ENCODE results near the gene ANKRD61. TPM values are rescaled to one million over a fixed set of nuclear protein-coding genes. Genes with fewer than 3 reads are reported as not detected.
"Not testable (repeated sequence)": the region's sequence is repeated elsewhere in the genome, so short reads cannot be mapped to it uniquely, and the experiment has no call there.

The ANKRD61 gene
- total RNA-seq (2021) = 0.24 TPM in 1 of 2 replicates, not detected in the other
- long read RNA-seq = 0 reads

GRCh38 chr7:6030988-6031387 lies at the start of gene ANKRD61:
ANKRD61 (plus strand) TSS chr7:6031376; CDS start chr7:6031376, 0 bp downstream.
- no peak within 1 kb of the TSS for H3K9ac ChIP-seq (ENCODE audit: extremely low read depth, insufficient read length, low read length)
- peak within 1 kb of the TSS; percentile 10 to 20 (median 12); a peak in 2 of 7 replicates for H3K27ac Mint-ChIP-seq

GRCh38 chr7:5987061-5987460 lies 44.1 kb upstream of the ANKRD61 start:
- H2AFZ ChIP-seq (ENCODE audit: low read length); H3K4me1 Mint-ChIP-seq; H2BK12ac ChIP-seq (ENCODE audit: insufficient read length, low read depth, low read length); H3K27ac Mint-ChIP-seq; H3K27ac ChIP-seq (ENCODE audit: insufficient read length, low read depth, low read length); H2AK5ac ChIP-seq (ENCODE audit: insufficient read length, low read length); H4K5ac ChIP-seq (ENCODE audit: insufficient read length, low read depth, low read length); H3T11ph ChIP-seq (ENCODE audit: low read length); H2BK120ac ChIP-seq (ENCODE audit: low read depth, low read length, poor library complexity, severe bottlenecking); H3K23ac ChIP-seq (ENCODE audit: insufficient read length, low read depth, low read length); H3K4me1 ChIP-seq (ENCODE audit: insufficient read depth, low read length); H3K9me3 Mint-ChIP-seq; H3K56ac ChIP-seq (ENCODE audit: insufficient read length, low read depth, low read length); H3K79me2 ChIP-seq (ENCODE audit: insufficient read depth, low read length); H4K20me1 ChIP-seq (ENCODE audit: control insufficient read depth, insufficient read depth, insufficient read length); H3K27me3 Mint-ChIP-seq (ENCODE audit: low read depth); H3K4ac ChIP-seq (ENCODE audit: low read depth, low read length); H3K9me3 ChIP-seq (ENCODE audit: control insufficient read depth, low read depth, low read length); H4K91ac ChIP-seq (ENCODE audit: insufficient read length, low read depth, low read length); H3K23me2 ChIP-seq (ENCODE audit: insufficient read length, low read depth, low read length, poor library complexity, severe bottlenecking); H3K9ac ChIP-seq (ENCODE audit: extremely low read depth, insufficient read length, low read length); H4K8ac ChIP-seq (replicated peaks; ENCODE audit: insufficient read length, low read depth, low read length); H3K79me1 ChIP-seq (ENCODE audit: insufficient read depth, low read depth, low read length, poor library complexity, severe bottlenecking); H3K4me2 ChIP-seq (ENCODE audit: insufficient read depth, insufficient read length, low read length); H2BK15ac ChIP-seq (ENCODE audit: low read depth, low read length); H3K27me3 ChIP-seq (ENCODE audit: insufficient read depth, low read length); H3K18ac ChIP-seq (ENCODE audit: insufficient read length, low read depth, low read length); H2BK5ac ChIP-seq (ENCODE audit: insufficient read length, low read length); DNase-seq; H3K14ac ChIP-seq (ENCODE audit: insufficient read depth, low read length); H3K4me3 Mint-ChIP-seq; H2BK20ac ChIP-seq (ENCODE audit: low read depth, low read length, poor library complexity, severe bottlenecking): not testable (repeated sequence)
- WGBS (ENCODE audit: extremely low coverage, insufficient read length, low lambda C conversion rate) = no CpG with 5 or more reads among the region's 15 CpGs
- peaks cover 19 to 46% (median 42%) of the 10 kb centered on the region in 3 experiments for H3K36me3 Mint-ChIP-seq (ENCODE audit: insufficient read depth in 1 of 3, low read depth in 3 of 3)

More at GRCh38 chr7:6030988-6031387, at the start of gene ANKRD61:
- Histone ChIP-seq H3K27me3 (ENCODE audit: insufficient read depth, low read length) (no peaks in the 10 kb centered on the region), H3K14ac (ENCODE audit: insufficient read depth, low read length) (no peak within 1 kb of the TSS), H4K20me1 (ENCODE audit: control insufficient read depth, insufficient read depth, insufficient read length) (no peaks in the 10 kb centered on the region), H2BK5ac (ENCODE audit: insufficient read length, low read length) (no peak within 1 kb of the TSS), H3K18ac (ENCODE audit: insufficient read length, low read depth, low read length) (no peak within 1 kb of the TSS), H4K91ac (ENCODE audit: insufficient read length, low read depth, low read length) (no peak within 1 kb of the TSS), H2AK5ac (ENCODE audit: insufficient read length, low read length) (no peak within 1 kb of the TSS), H3K27ac (ENCODE audit: insufficient read length, low read depth, low read length) (no peak within 1 kb of the TSS), H2BK12ac (ENCODE audit: insufficient read length, low read depth, low read length) (no peak within 1 kb of the TSS), H2BK20ac (ENCODE audit: low read depth, low read length, poor library complexity, severe bottlenecking) (no peak within 1 kb of the TSS), H3T11ph (ENCODE audit: low read length) (no peak within 1 kb of the TSS), H3K23me2 (ENCODE audit: insufficient read length, low read depth, low read length, poor library complexity, severe bottlenecking) (no peaks in the 10 kb centered on the region), H2AFZ (ENCODE audit: low read length) (no peak within 1 kb of the TSS), H4K5ac (ENCODE audit: insufficient read length, low read depth, low read length) (no peak within 1 kb of the TSS), H3K4me2 (ENCODE audit: insufficient read depth, insufficient read length, low read length) (no peak within 1 kb of the TSS), H3K79me2 (ENCODE audit: insufficient read depth, low read length) (0 out of 2 replicates have a peak, but pooled peaks cover 2% of the 10 kb centered on the region), H3K9me3 (ENCODE audit: control insufficient read depth, low read depth, low read length) (no peaks in the 10 kb centered on the region), H3K23ac (ENCODE audit: insufficient read length, low read depth, low read length) (no peak within 1 kb of the TSS), H4K8ac (replicated peaks; ENCODE audit: insufficient read length, low read depth, low read length) (no peak within 1 kb of the TSS), H3K79me1 (ENCODE audit: insufficient read depth, low read depth, low read length, poor library complexity, severe bottlenecking) (peaks cover 11% of the 10 kb centered on the region), H3K4ac (ENCODE audit: low read depth, low read length) (no peak within 1 kb of the TSS), H3K56ac (ENCODE audit: insufficient read length, low read depth, low read length) (no peak within 1 kb of the TSS), H2BK15ac (ENCODE audit: low read depth, low read length) (no peak within 1 kb of the TSS), H2BK120ac (ENCODE audit: low read depth, low read length, poor library complexity, severe bottlenecking) (no peak within 1 kb of the TSS), H3K4me1 (ENCODE audit: insufficient read depth, low read length) (no peaks in the 10 kb centered on the region)
- Mint-ChIP-seq H3K27me3 (ENCODE audit: low read depth) (no peaks in the 10 kb centered on the region), H3K4me3 (no peak within 1 kb of the TSS), H3K36me3 (ENCODE audit: insufficient read depth in 1 of 3, low read depth in 3 of 3) (peaks cover 44 to 89% (median 77%) of the 10 kb centered on the region in 3 experiments), H3K9me3 (no peaks in the 10 kb centered on the region), H3K4me1 (peaks cover 2 to 4% of the 10 kb centered on the region in 2 experiments; a peak in 1 of 4 replicates)
- TF ChIP-seq CTCF (conservative IDR thresholded peaks at IDR 0.05) = no peak
- no peak for DNase-seq
- no CpG with 5 or more reads among the region's 2 CpGs for WGBS (ENCODE audit: extremely low coverage, insufficient read length, low lambda C conversion rate)

Measured in H9 (cell line).